ENCODE data around the gene C17orf107. TPM values are rescaled to one million over a fixed set of nuclear protein-coding genes. Genes with fewer than 3 reads are reported as not detected.

The C17orf107 gene
- total and polyA plus RNA-seq, 3 donors from 2014 or later = 1.5 to 4.1 (median 2.8) TPM

DNA sequence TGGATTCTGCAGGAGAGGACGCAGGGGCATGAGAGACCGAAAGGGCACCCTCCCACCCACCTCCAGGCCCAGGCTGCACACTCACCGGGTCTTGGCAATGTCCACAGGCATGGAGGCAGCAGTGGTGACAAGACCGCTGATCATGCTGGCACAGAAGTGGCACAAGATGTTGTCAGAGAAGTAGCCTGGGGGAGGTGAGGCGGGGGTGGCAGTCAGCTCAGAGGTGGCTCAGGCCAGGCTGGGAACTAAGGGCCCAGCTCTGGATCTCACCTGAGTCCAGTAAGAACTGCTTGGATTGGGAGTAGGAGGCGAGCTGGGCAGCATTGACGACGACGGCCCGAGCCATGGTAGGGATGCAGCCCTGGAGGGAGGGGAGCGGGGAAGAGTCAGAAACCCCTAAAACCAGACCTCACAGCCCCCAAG lies 38.7 kb downstream of the C17orf107 start:
- H3K4me3 ChIP-seq = no peak overlapping the region

DNA sequence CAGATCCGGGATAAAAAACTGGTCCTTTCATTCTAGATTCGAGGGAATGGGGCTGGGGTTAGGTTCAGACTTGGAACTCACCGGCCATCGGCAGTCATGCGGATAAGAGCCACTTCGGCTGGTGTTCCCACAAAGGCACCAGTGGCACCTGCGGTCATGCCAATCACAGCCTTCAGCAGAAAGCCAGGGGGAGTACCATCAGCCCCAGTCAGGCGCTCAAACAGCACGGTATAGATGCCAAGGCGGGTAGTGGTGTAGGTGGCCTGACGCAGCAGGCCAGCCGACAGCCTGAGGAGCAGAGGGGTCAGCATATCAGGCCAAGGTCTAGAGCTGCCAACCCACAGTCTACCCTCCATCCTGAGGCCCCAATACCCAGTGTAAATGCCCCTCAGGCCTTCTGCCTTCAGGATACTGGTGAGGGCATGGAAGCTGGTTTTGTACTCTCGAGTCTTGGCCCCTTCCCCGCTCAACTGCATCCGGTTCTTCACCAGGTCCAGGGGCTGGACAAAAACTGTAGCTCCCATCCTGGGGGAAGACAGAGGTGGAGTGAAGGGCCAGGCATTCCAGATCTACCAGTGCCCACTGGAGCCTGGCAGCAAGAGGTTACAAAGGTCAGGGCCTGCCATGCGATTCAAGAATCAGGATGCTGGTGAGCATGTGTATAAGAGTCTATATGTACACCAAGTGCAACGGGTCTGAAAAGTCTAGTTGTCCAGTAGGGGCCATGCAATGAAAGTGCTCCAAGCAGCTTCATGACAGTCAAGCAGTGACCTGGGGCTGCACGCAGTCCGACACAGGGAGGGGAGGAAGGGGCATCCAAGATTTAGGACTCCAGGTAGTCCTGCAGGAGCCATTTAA lies 39.6 kb downstream of the C17orf107 start:
- no peak for DNase-seq
- WGBS, 2 donors = 51 to 53% methylated on average over 13 to 19 of the region's 19 CpGs
- no peaks in the 10 kb centered on the region for H3K27me3 ChIP-seq
- H3K9me3 ChIP-seq = no peaks in the 10 kb centered on the region
- H3K4me1 ChIP-seq = peaks cover 14% of the 10 kb centered on the region
- no peaks in the 10 kb centered on the region for H3K36me3 ChIP-seq (ENCODE audit: low read depth, missing control alignments)
- H3K27ac ChIP-seq = peak overlapping the region; percentile 83 to 97
- TF ChIP-seq POLR2A (IDR thresholded peaks at IDR 0.05) = no peak
- TF ChIP-seq, protein P1, sequence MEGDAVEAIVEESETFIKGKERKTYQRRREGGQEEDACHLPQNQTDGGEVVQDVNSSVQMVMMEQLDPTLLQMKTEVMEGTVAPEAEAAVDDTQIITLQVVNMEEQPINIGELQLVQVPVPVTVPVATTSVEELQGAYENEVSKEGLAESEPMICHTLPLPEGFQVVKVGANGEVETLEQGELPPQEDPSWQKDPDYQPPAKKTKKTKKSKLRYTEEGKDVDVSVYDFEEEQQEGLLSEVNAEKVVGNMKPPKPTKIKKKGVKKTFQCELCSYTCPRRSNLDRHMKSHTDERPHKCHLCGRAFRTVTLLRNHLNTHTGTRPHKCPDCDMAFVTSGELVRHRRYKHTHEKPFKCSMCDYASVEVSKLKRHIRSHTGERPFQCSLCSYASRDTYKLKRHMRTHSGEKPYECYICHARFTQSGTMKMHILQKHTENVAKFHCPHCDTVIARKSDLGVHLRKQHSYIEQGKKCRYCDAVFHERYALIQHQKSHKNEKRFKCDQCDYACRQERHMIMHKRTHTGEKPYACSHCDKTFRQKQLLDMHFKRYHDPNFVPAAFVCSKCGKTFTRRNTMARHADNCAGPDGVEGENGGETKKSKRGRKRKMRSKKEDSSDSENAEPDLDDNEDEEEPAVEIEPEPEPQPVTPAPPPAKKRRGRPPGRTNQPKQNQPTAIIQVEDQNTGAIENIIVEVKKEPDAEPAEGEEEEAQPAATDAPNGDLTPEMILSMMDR (IDR thresholded peaks at IDR 0.05) = no peak
- intact Hi-C loops (cut with DNase I; ENCODE audit: low total_unique reads) = no loop called here
- peak overlapping the region; percentile 69 for H3K4me3 ChIP-seq

More for the DNA sequence above, 38.7 kb downstream of the C17orf107 start:
- intact Hi-C loops (cut with DNase I; ENCODE audit: low total_unique reads) = no loop called here
- no peak for DNase-seq
- 91 to 93% methylated on average over 9 to 11 of the region's 11 CpGs for WGBS, 2 donors
- no peaks in the 10 kb centered on the region for H3K9me3 ChIP-seq
- no peaks in the 10 kb centered on the region for H3K27me3 ChIP-seq
- peaks cover 14% of the 10 kb centered on the region for H3K4me1 ChIP-seq
- H3K36me3 ChIP-seq (ENCODE audit: low read depth, missing control alignments) = no peaks in the 10 kb centered on the region
- TF ChIP-seq POLR2A (IDR thresholded peaks at IDR 0.05) = no peak
- TF ChIP-seq, protein P1 (IDR thresholded peaks at IDR 0.05) = no peak
- H3K27ac ChIP-seq = no peak overlapping the region

DNA sequence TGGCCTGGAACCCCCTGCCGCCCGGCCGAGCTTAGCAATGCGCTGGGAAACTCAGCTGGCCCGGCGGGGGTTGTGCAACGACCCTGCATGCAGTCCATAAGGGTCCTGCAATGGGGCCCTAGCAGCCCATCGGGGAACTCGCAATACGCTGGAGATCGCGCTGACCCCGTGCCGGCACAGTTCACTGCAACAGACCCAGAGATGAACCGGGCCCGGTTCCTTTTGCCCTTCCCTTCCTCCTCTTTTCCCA lies 40.1 kb downstream of the C17orf107 start:
- H3K9me3 ChIP-seq = no peaks in the 10 kb centered on the region
- TF ChIP-seq POLR2A (IDR thresholded peaks at IDR 0.05) = no peak
- TF ChIP-seq, protein P1 (IDR thresholded peaks at IDR 0.05) = no peak
- DNase-seq = no peak
- peaks cover 14% of the 10 kb centered on the region for H3K4me1 ChIP-seq
- H3K27me3 ChIP-seq = no peaks in the 10 kb centered on the region
- H3K4me3 ChIP-seq = peak overlapping the region; percentile 69
- intact Hi-C loops (cut with DNase I; ENCODE audit: low total_unique reads) = no loop called here
- WGBS, 2 donors = 0% methylated on average over 12 to 16 of the region's 16 CpGs
- peak overlapping the region; percentile 83 to 97 for H3K27ac ChIP-seq
- no peaks in the 10 kb centered on the region for H3K36me3 ChIP-seq (ENCODE audit: low read depth, missing control alignments)

DNA sequence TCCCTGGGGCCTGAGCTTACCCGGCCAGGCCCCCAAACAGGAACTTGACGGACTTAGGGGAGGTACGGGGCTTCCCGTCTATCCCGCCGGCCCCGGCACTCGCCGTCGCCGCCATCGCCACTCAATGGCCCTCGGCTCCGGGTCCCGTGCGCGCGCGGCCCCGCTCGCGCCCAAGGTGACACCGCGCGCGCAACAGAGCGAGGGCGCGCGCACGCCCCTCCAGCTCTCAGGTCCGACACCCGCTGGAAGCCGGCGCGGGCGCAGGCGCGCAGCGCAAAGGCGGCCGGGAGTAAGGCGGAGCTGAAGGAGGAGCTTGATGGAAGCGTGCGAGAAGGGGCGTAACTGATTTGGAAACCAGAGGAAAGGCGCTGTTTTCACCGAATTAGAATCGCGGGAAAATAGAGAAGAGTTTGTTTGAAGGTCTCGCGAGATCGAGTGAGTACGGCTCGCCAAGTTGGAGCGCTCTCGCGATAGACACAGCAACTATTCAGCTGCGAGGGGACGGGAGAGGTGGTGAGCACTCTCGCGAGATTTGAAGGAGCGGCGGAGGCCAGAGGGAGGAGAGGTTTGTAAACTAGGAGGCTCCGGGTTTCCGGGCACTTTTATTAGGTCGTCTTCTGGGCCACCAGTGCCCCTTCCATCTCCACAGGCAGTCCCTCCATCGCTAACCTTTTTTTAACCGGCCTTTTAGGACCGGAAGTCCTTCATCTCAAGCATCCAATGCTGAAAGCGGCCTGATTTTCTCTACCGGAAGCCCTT lies 40.6 kb downstream of the C17orf107 start, which contains the start of the genes RNF167 and SLC25A11:
TSS of gene RNF167 (plus strand) at position 473 of the 759 bp plus-strand sequence. CDS start 642 bp downstream, outside the sequence.
TSS of gene SLC25A11 (minus strand) at position 251 of the 759 bp plus-strand sequence. CDS start at position 115, 136 bp downstream.
- no peak for TF ChIP-seq POLR2A (IDR thresholded peaks at IDR 0.05)
- TF ChIP-seq, protein P1 (IDR thresholded peaks at IDR 0.05) = no peak
- peak within 1 kb of the TSS; percentile 69 for H3K4me3 ChIP-seq
- H3K9me3 ChIP-seq = no peaks in the 10 kb centered on the region
- intact Hi-C loops (cut with DNase I; ENCODE audit: low total_unique reads) = no loop called here
- no peaks in the 10 kb centered on the region for H3K27me3 ChIP-seq
- peak within 1 kb of the TSS; percentile 83 to 97 for H3K27ac ChIP-seq
- peaks cover 14% of the 10 kb centered on the region for H3K4me1 ChIP-seq
- no peaks in the 10 kb centered on the region for H3K36me3 ChIP-seq (ENCODE audit: low read depth, missing control alignments)
- 0% methylated on average over 59 to 71 of the region's 72 CpGs for WGBS, 2 donors
- peak; percentile 97 for DNase-seq
